Mucosa of rectum (tissue), 2 donors: Measurements from ENCODE around the gene TIAM2.

Experiments used
- H3K27ac ChIP-seq, 2 donors: one replicate each; pipeline ENCODE4 v1.7.0; 2013; ENCODE audit warnings: inconsistent platforms in 2 of 2, low read depth in 2 of 2, low read length in 2 of 2
- H3K27me3 ChIP-seq, 2 donors: one replicate each; pipeline ENCODE4 v1.7.0; 2013; ENCODE audit warnings: low read length in 2 of 2; ENCODE audit not compliant: control insufficient read depth in 2 of 2, insufficient read depth in 2 of 2
- H3K36me3 ChIP-seq, 2 donors: one replicate each; pipeline ENCODE4 v1.7.0; 2013; ENCODE audit warnings: low read length in 2 of 2; ENCODE audit not compliant: control insufficient read depth in 2 of 2, insufficient read depth in 2 of 2
- H3K4me1 ChIP-seq, 2 donors: one replicate each; pipeline ENCODE4 v1.7.0; 2013; ENCODE audit warnings: low read length in 2 of 2, mild to moderate bottlenecking in 1 of 2; ENCODE audit not compliant: control insufficient read depth in 2 of 2, insufficient read depth in 2 of 2
- H3K4me3 ChIP-seq, 2 donors: one replicate each; pipeline ENCODE4 v1.7.0; 2013; ENCODE audit warnings: low read length in 2 of 2
- H3K9ac ChIP-seq, 2 donors: one replicate each; pipeline ENCODE4 v1.7.0; 2013; ENCODE audit warnings: low read length in 2 of 2, low read depth in 1 of 2, mild to moderate bottlenecking in 1 of 2
- H3K9me3 ChIP-seq, 2 donors: one replicate each; pipeline ENCODE4 v1.7.0; 2013; ENCODE audit warnings: low read length in 2 of 2; ENCODE audit not compliant: control insufficient read depth in 2 of 2
- donor health status: healthy.
- donor health status: Normal muscosa, but diverticular disease.

The TIAM2 gene

GRCh38 chr6:155272353-155273232 lies 277.5 kb downstream of the TIAM2 start:
- Histone ChIP-seq H3K27ac (peak overlapping the region; percentile 6 to 8), H3K9ac (no peak overlapping the region), H3K4me1 (peaks cover 0 to 7% of the 10 kb centered on the region in 2 donors), H3K4me3 (no peak overlapping the region), H3K27me3 (no peaks in the 10 kb centered on the region), H3K36me3 (peaks cover 5 to 9% of the 10 kb centered on the region in 2 donors), H3K9me3 (no peaks in the 10 kb centered on the region)

GRCh38 chr6:155273431-155273830 lies 278.3 kb downstream of the TIAM2 start:
- no peaks in the 10 kb centered on the region for H3K27me3 ChIP-seq
- no peak overlapping the region for H3K4me3 ChIP-seq
- no peak overlapping the region for H3K9ac ChIP-seq
- peaks cover 5 to 9% of the 10 kb centered on the region in 2 donors for H3K36me3 ChIP-seq
- no peaks in the 10 kb centered on the region for H3K9me3 ChIP-seq
- H3K4me1 ChIP-seq: peaks cover 0 to 7% of the 10 kb centered on the region in 2 donors
- H3K27ac ChIP-seq: peak overlapping the region in 1 of 2 donors; percentile 6

GRCh38 chr6:155274106-155274505 lies 279.0 kb downstream of the TIAM2 start:
- no peak overlapping the region for H3K9ac ChIP-seq
- peak overlapping the region in 1 of 2 donors; percentile 2 for H3K27ac ChIP-seq
- H3K4me1 ChIP-seq: peaks cover 0 to 7% of the 10 kb centered on the region in 2 donors
- H3K36me3 ChIP-seq: peaks cover 7 to 9% of the 10 kb centered on the region in 2 donors
- H3K9me3 ChIP-seq: no peaks in the 10 kb centered on the region
- no peak overlapping the region for H3K4me3 ChIP-seq
- no peaks in the 10 kb centered on the region for H3K27me3 ChIP-seq

- Histone ChIP-seq H3K9ac (no peak overlapping the region), H3K4me3 (no peak overlapping the region), H3K4me1 (peaks cover 0 to 7% of the 10 kb centered on the region in 2 donors), H3K27me3 (no peaks in the 10 kb centered on the region), H3K27ac (no peak overlapping the region), H3K9me3 (no peaks in the 10 kb centered on the region), H3K36me3 (peaks cover 7 to 9% of the 10 kb centered on the region in 2 donors)
Measured at GRCh38 chr6:155274533-155274932, 279.4 kb downstream of the TIAM2 start.

GRCh38 chr6:155275808-155276480 lies 280.8 kb downstream of the TIAM2 start:
- Histone ChIP-seq H3K4me1 (peaks cover 0 to 7% of the 10 kb centered on the region in 2 donors), H3K9ac (no peak overlapping the region), H3K27me3 (no peaks in the 10 kb centered on the region), H3K36me3 (peaks cover 9 to 11% of the 10 kb centered on the region in 2 donors), H3K9me3 (no peaks in the 10 kb centered on the region), H3K27ac (peak overlapping the region in 1 of 2 donors; percentile 29), H3K4me3 (no peak overlapping the region)

GRCh38 chr6:155276638-155277037 lies 281.5 kb downstream of the TIAM2 start:
- no peaks in the 10 kb centered on the region for H3K27me3 ChIP-seq
- peaks cover 9 to 11% of the 10 kb centered on the region in 2 donors for H3K36me3 ChIP-seq
- peaks cover 0 to 7% of the 10 kb centered on the region in 2 donors for H3K4me1 ChIP-seq
- H3K27ac ChIP-seq: no peak overlapping the region
- H3K4me3 ChIP-seq: no peak overlapping the region
- H3K9me3 ChIP-seq: no peaks in the 10 kb centered on the region
- no peak overlapping the region for H3K9ac ChIP-seq

- Histone ChIP-seq H3K9ac (no peak overlapping the region), H3K27me3 (no peaks in the 10 kb centered on the region), H3K36me3 (peaks cover 9 to 11% of the 10 kb centered on the region in 2 donors), H3K9me3 (no peaks in the 10 kb centered on the region), H3K4me3 (no peak overlapping the region), H3K27ac (no peak overlapping the region), H3K4me1 (peaks cover 0 to 4% of the 10 kb centered on the region in 2 donors)
Measured at GRCh38 chr6:155278319-155279049, 283.4 kb downstream of the TIAM2 start.

GRCh38 chr6:155284775-155285174 lies 289.7 kb downstream of the TIAM2 start:
- H3K4me1 ChIP-seq: no peaks in the 10 kb centered on the region
- H3K4me3 ChIP-seq: no peak overlapping the region
- H3K27me3 ChIP-seq: no peaks in the 10 kb centered on the region
- no peaks in the 10 kb centered on the region for H3K9me3 ChIP-seq
- peaks cover 20 to 24% of the 10 kb centered on the region in 2 donors for H3K36me3 ChIP-seq
- H3K9ac ChIP-seq: no peak overlapping the region
- no peak overlapping the region for H3K27ac ChIP-seq

GRCh38 chr6:155287762-155288161 lies 292.6 kb downstream of the TIAM2 start:
- Histone ChIP-seq H3K9ac (no peak overlapping the region), H3K27ac (no peak overlapping the region), H3K36me3 (peaks cover 16 to 29% of the 10 kb centered on the region in 2 donors), H3K4me3 (no peak overlapping the region), H3K9me3 (no peaks in the 10 kb centered on the region), H3K4me1 (no peaks in the 10 kb centered on the region), H3K27me3 (no peaks in the 10 kb centered on the region)
